Mesendoderm (in vitro differentiated cells): ENCODE results near the gene PTPRG.

Experiments used
- DNase-seq: peaks from one replicate; pipeline ENCODE4 v3.0.0; 2013
- H2AK5ac ChIP-seq: 2 replicates; pipeline ENCODE4 v1.6.1; 2013; ENCODE audit warnings: low read length, inconsistent platforms
- H2BK120ac ChIP-seq: 2 replicates; pipeline ENCODE4 v1.6.1; 2013; ENCODE audit warnings: low read depth, mild to moderate bottlenecking, low read length, moderate library complexity, mixed read lengths
- H2BK15ac ChIP-seq: replicated peaks from 2 replicates; pipeline ENCODE4 v1.6.1; 2013; ENCODE audit warnings: low read depth, mild to moderate bottlenecking, moderate library complexity
- H2BK5ac ChIP-seq: 2 replicates; pipeline ENCODE4 v1.6.1; 2013; ENCODE audit warnings: low read length, inconsistent platforms
- H3K18ac ChIP-seq: 2 replicates; pipeline ENCODE4 v1.6.1; 2013; ENCODE audit warnings: mild to moderate bottlenecking, low read length, mixed read lengths
- H3K23ac ChIP-seq: one replicate; pipeline ENCODE4 v1.6.1; 2013; ENCODE audit warnings: low read length
- H3K27ac ChIP-seq: 2 replicates; pipeline ENCODE4 v1.5.1; 2013; ENCODE audit warnings: low read depth, mild to moderate bottlenecking, inconsistent platforms, low read length, moderate library complexity
- H3K27me3 ChIP-seq: 2 replicates; pipeline ENCODE4 v1.6.1; 2013; ENCODE audit warnings: low read length, control low read depth, mild to moderate bottlenecking, inconsistent platforms; ENCODE audit not compliant: insufficient read depth, poor library complexity
- H3K36me3 ChIP-seq: 2 replicates; pipeline ENCODE4 v1.6.1; 2013; ENCODE audit warnings: low read length, inconsistent platforms; ENCODE audit not compliant: control insufficient read depth, insufficient read depth
- H3K4ac ChIP-seq: one replicate; pipeline ENCODE4 v1.6.1; 2013; ENCODE audit warnings: low read depth, mild to moderate bottlenecking, low read length, moderate library complexity
- H3K4me1 ChIP-seq: 2 replicates; pipeline ENCODE4 v1.6.1; 2013; ENCODE audit warnings: low read depth, low read length, inconsistent platforms; ENCODE audit not compliant: control insufficient read depth
- H3K4me2 ChIP-seq: 2 replicates; pipeline ENCODE4 v1.6.1; 2013; ENCODE audit warnings: low read length
- H3K4me3 ChIP-seq: 2 replicates; pipeline ENCODE4 v1.5.1; 2013; ENCODE audit warnings: mild to moderate bottlenecking, low read length
- H3K56ac ChIP-seq: one replicate; pipeline ENCODE4 v1.6.1; 2013; ENCODE audit warnings: low read length
- H3K79me1 ChIP-seq: 2 replicates; pipeline ENCODE4 v1.6.1; 2013; ENCODE audit warnings: low read length, inconsistent platforms
- H3K79me2 ChIP-seq: 2 replicates; pipeline ENCODE4 v1.6.1; 2013; ENCODE audit warnings: mild to moderate bottlenecking, low read length; ENCODE audit not compliant: control insufficient read depth, insufficient read depth
- H3K9ac ChIP-seq: 2 replicates; pipeline ENCODE4 v1.6.1; 2013; ENCODE audit warnings: low read length, inconsistent platforms
- H4K5ac ChIP-seq: one replicate; pipeline ENCODE4 v1.6.1; 2013; ENCODE audit warnings: low read length
- H4K8ac ChIP-seq: one replicate; pipeline ENCODE4 v1.6.1; 2013; ENCODE audit warnings: low read depth, mild to moderate bottlenecking, control low read depth, low read length, moderate library complexity
- WGBS: extraction: QIAGEN DNeasy Blood & Tissue Kit; methylation state at CpG from one replicate; pipeline ENCODE4 v1.1.7; 2013; ENCODE audit warnings: low lambda C conversion rate, missing lambda C conversion rate; ENCODE audit not compliant: insufficient coverage; ENCODE audit errors: extremely low coverage; 5-methylcytosine and 5-hydroxymethylcytosine counted together

PTPRG gene

DNA sequence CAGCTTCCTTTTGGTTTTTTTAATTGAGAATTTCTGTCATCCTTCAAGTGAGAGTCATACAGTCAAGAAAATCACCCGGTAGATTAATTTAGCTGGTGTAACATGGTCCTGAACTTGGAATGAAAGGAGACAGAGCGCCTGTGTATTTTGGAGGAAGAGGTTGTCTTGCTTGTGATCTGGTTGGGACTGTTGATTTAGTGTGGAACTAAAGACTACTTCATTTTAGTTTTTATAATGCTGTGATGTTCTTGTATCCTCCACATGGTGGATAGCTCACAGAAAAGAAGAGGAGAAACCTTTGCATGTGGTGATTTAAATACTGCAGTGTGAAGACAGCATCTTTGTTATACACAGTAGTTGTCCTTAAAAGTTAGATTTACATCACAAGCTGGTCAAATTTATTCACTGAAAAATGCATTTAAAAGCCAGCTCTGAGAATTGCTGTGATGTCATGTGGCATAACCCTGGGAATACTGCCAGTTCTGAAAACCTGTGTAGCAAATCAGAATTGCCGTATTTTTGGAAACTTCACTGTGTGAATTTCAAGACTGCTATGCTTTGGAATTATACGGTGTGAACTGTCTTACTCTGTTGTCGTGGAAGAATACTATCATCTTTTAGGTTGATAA is 268.5 kb downstream of the PTPRG start:
- H2BK15ac ChIP-seq = no peak overlapping the region
- H3K79me1 ChIP-seq = peaks cover 16% of the 10 kb centered on the region
- H2BK120ac ChIP-seq = no peak overlapping the region
- no peak overlapping the region for H3K23ac ChIP-seq
- peaks cover 53% of the 10 kb centered on the region for H3K79me2 ChIP-seq
- no peak overlapping the region for H3K56ac ChIP-seq
- H3K4me2 ChIP-seq = no peak overlapping the region
- no peak overlapping the region for H3K9ac ChIP-seq
- no CpG with 5 or more reads among the region's 5 CpGs for WGBS
- no peak for DNase-seq
- H2BK5ac ChIP-seq = no peak overlapping the region
- no peak overlapping the region for H4K5ac ChIP-seq
- H3K18ac ChIP-seq = no peak overlapping the region
- H3K36me3 ChIP-seq = no peaks in the 10 kb centered on the region
- H4K8ac ChIP-seq = no peak overlapping the region
- no peak overlapping the region for H3K4me3 ChIP-seq
- no peak overlapping the region for H2AK5ac ChIP-seq
- H3K4ac ChIP-seq = no peak overlapping the region
- peaks cover 3% of the 10 kb centered on the region for H3K4me1 ChIP-seq
- no peaks in the 10 kb centered on the region for H3K27me3 ChIP-seq
- H3K27ac ChIP-seq = no peak overlapping the region

DNA sequence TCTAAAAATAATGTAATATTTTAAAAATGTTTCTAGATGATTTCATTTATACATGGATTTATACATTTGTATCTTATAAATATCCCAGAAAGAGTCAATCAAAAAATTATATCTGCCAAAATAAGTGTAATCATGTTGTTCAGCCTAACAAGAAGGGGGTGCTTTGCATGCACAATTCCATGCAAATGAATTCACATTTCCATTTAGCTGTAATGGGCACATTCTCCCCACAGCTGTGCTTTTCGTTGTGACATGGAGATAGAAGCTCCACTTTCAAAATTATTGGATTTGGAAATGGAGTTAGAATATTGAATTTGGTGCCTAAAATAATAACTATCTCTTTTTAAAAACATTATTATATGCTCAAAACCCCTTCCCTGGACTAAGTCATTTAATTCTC is 270.6 kb downstream of the PTPRG start:
- Histone ChIP-seq H3K79me2 (peaks cover 53% of the 10 kb centered on the region), H3K9ac (no peak overlapping the region), H3K23ac (no peak overlapping the region), H3K56ac (no peak overlapping the region), H2BK5ac (no peak overlapping the region), H3K4ac (no peak overlapping the region), H4K8ac (no peak overlapping the region), H3K79me1 (peaks cover 16% of the 10 kb centered on the region), H3K36me3 (no peaks in the 10 kb centered on the region), H3K27ac (no peak overlapping the region), H3K27me3 (no peaks in the 10 kb centered on the region), H3K4me2 (no peak overlapping the region), H3K18ac (no peak overlapping the region), H2BK120ac (no peak overlapping the region), H3K4me3 (no peak overlapping the region), H4K5ac (no peak overlapping the region), H2BK15ac (no peak overlapping the region), H3K4me1 (peaks cover 3% of the 10 kb centered on the region), H2AK5ac (no peak overlapping the region)
- WGBS = no CpG with 5 or more reads among the region's 1 CpG
- no peak for DNase-seq

DNA sequence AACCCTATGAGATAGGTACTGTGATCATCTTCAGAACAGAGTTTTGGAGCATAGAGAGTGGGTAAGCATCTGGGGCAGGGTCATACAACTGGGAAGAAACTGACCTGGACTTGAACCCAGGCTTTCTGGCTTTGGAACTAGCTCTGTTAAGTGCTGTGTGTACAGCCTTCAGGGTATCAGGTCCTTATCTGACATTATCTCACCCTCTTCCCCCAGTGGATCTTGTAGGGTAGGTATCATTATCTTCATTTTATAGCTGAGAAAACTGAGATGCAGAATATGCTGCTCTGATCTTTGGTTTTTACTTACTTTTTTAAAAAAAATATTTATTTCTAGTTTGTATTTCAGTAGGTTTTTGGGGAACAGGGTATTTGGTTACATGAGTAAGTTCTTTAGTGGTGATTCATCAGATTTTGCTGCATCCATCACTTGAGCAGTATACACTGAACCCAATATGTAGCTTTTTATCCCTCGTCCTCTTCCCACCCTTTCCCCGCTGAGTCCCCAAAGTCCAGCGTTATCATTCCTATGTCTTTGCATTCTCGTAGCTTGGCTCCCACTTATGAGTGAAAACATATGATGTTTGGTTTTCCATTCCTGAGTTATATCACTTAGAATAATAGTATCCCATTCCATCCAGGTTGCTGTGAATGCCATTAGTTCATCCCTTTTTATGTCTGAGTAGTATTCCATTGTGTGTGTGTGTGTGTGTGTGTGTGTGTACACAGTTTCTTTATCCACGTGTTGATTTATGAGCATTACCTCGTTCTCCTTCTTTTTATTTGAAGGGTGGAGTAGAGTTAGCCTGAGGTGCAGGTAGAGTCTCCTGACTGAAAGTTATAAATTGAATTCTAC is 271.2 kb downstream of the PTPRG start:
- Histone ChIP-seq H3K4me1 (peaks cover 3% of the 10 kb centered on the region), H2BK120ac (no peak overlapping the region), H3K79me2 (peaks cover 53% of the 10 kb centered on the region), H3K27me3 (no peaks in the 10 kb centered on the region), H2BK15ac (no peak overlapping the region), H3K56ac (no peak overlapping the region), H3K18ac (no peak overlapping the region), H2AK5ac (no peak overlapping the region), H3K36me3 (no peaks in the 10 kb centered on the region), H3K27ac (no peak overlapping the region), H3K4me2 (no peak overlapping the region), H3K4me3 (no peak overlapping the region), H3K9ac (no peak overlapping the region), H4K5ac (no peak overlapping the region), H3K4ac (no peak overlapping the region), H3K79me1 (peaks cover 18% of the 10 kb centered on the region), H4K8ac (no peak overlapping the region), H2BK5ac (no peak overlapping the region), H3K23ac (no peak overlapping the region)
- DNase-seq = no peak
- WGBS = no CpG with 5 or more reads among the region's 6 CpGs

DNA sequence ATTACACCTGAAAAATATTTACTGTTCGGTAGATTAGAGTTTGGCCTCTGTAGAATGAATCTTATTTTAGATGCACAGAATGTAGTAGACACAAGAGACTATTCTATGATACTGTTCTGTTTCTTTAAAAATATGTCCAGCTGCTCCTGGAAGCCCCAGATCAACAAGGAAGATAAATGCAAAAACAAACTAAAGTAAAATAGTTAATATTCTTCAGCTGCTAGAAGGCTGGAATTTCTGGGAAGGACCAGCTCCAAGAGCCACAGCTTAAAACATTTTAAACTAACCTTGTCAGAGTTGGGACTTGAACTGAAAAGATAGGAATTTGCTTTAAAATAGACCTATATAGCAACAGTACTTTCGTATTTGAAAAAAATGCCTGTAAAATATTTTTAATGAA is 277.9 kb downstream of the PTPRG start:
- no peak for DNase-seq
- Histone ChIP-seq H3K4me1 (no peaks in the 10 kb centered on the region), H2BK15ac (no peak overlapping the region), H3K9ac (no peak overlapping the region), H4K5ac (no peak overlapping the region), H3K79me1 (peaks cover 9% of the 10 kb centered on the region), H3K36me3 (no peaks in the 10 kb centered on the region), H3K56ac (no peak overlapping the region), H2BK120ac (no peak overlapping the region), H3K27ac (no peak overlapping the region), H3K79me2 (peaks cover 21% of the 10 kb centered on the region), H2AK5ac (no peak overlapping the region), H3K4ac (no peak overlapping the region), H3K27me3 (no peaks in the 10 kb centered on the region), H3K18ac (no peak overlapping the region), H3K4me3 (no peak overlapping the region), H3K4me2 (no peak overlapping the region), H2BK5ac (no peak overlapping the region), H3K23ac (no peak overlapping the region), H4K8ac (no peak overlapping the region)
- no CpG with 5 or more reads among the region's 2 CpGs for WGBS

DNA sequence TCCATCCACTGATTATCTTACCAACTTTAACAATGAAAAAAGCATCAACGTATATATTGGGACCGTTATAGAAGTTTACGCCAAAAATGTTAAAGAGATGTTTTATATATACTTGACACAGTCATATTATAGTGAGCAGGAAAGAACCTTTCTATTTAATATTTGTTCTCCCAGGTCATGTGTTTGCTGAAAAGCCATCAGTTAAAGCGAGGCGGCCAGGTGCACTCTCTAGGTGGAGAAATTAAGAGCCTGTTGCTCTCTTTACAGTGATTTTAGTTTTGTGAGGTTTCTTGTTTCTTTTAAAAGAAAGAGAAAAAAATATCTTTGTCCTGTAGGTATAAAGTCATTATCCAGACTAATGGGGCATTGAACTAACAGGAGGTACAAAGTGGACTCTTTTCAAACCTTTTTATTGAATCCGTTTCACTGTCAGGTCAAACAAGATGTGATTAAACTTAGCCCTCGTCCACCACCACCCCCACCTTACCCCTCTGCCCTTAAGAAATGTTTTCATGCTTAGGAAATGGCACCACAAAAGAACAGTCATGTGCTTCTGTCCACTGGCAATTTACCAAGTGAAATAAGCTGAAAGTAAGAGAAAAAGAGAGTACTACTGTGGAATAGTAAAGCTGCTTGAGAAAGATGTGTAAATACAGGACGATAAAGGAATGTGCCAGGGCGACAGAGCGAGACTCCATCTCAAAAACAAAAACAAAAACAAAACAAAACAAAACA is 279.9 kb downstream of the PTPRG start:
- WGBS = no CpG with 5 or more reads among the region's 10 CpGs
- H2BK120ac ChIP-seq = no peak overlapping the region
- H3K79me2 ChIP-seq = peaks cover 17% of the 10 kb centered on the region
- no peak overlapping the region for H2AK5ac ChIP-seq
- H3K4me3 ChIP-seq = no peak overlapping the region
- no peak overlapping the region for H4K5ac ChIP-seq
- peaks cover 7% of the 10 kb centered on the region for H3K79me1 ChIP-seq
- no peak overlapping the region for H2BK5ac ChIP-seq
- no peak overlapping the region for H3K23ac ChIP-seq
- H3K27ac ChIP-seq = no peak overlapping the region
- H3K18ac ChIP-seq = no peak overlapping the region
- H3K4ac ChIP-seq = no peak overlapping the region
- no peak for DNase-seq
- no peak overlapping the region for H3K9ac ChIP-seq
- no peaks in the 10 kb centered on the region for H3K27me3 ChIP-seq
- H3K36me3 ChIP-seq = no peaks in the 10 kb centered on the region
- H3K56ac ChIP-seq = no peak overlapping the region
- H4K8ac ChIP-seq = no peak overlapping the region
- H3K4me1 ChIP-seq = no peaks in the 10 kb centered on the region
- no peak overlapping the region for H2BK15ac ChIP-seq
- no peak overlapping the region for H3K4me2 ChIP-seq
